ENCODE measurements around the gene PTDSS2.

Gene PTDSS2

DNA sequence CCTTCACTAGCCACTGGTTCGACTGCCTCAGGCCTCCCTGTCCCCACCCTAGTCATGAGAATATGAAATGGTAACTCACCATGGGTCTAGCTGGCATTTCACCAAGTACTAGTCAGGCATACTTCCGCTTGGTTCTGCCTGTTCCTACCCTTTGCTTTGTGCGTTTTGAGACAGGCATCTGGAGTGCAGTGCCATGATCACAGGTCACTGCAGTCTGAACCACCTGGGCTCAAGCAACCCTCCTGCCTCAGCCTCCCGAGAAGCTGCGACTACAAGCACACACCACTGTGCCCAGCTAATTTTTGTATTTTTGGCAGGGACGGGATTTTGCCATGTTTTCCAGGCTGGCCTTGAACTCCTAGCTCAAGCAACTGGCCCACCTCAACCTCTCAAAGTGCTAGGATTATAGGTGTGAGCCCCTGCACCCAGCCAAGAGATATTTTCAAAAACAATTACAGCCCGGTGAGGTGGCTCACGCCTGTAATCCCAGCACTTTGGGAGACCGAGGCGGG lies 71.2 kb downstream of the PTDSS2 start:
- TF ChIP-seq, protein P1, sequence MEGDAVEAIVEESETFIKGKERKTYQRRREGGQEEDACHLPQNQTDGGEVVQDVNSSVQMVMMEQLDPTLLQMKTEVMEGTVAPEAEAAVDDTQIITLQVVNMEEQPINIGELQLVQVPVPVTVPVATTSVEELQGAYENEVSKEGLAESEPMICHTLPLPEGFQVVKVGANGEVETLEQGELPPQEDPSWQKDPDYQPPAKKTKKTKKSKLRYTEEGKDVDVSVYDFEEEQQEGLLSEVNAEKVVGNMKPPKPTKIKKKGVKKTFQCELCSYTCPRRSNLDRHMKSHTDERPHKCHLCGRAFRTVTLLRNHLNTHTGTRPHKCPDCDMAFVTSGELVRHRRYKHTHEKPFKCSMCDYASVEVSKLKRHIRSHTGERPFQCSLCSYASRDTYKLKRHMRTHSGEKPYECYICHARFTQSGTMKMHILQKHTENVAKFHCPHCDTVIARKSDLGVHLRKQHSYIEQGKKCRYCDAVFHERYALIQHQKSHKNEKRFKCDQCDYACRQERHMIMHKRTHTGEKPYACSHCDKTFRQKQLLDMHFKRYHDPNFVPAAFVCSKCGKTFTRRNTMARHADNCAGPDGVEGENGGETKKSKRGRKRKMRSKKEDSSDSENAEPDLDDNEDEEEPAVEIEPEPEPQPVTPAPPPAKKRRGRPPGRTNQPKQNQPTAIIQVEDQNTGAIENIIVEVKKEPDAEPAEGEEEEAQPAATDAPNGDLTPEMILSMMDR (IDR thresholded peaks at IDR 0.05; ENCODE audit: extremely low read depth, insufficient read depth, missing control alignments) = no peak
- in situ Hi-C loops (cut with MboI; ENCODE audit: low pct_unique_long_range_greater_than_20kb, low sequenced_read_pairs, unreplicated experiment) = no loop called here
- DNase-seq (ENCODE audit: low spot score) = no peak

DNA sequence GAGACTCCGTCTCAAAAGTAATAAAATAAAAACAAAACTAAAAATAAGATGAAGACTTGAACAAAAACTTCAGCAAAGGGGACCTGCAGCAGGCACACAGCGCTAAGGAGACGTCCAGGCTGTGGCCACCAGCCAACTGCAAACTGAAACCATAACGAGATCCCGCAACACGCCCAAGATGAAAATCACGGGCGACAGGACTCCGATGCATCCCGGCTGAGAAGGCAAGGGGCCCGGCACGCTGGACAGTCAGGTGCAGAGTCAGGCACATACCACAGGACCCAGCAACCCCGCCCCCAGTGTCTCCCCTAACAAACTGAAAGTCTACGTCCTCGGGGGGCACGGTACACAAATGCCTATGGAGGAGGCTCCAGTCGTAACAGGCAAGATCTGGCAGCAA lies 76.1 kb downstream of the PTDSS2 start:
- DNase-seq (ENCODE audit: low spot score) = no peak
- TF ChIP-seq, protein P1 (IDR thresholded peaks at IDR 0.05; ENCODE audit: extremely low read depth, insufficient read depth, missing control alignments) = no peak
- in situ Hi-C loops (cut with MboI; ENCODE audit: low pct_unique_long_range_greater_than_20kb, low sequenced_read_pairs, unreplicated experiment) = no loop called here

DNA sequence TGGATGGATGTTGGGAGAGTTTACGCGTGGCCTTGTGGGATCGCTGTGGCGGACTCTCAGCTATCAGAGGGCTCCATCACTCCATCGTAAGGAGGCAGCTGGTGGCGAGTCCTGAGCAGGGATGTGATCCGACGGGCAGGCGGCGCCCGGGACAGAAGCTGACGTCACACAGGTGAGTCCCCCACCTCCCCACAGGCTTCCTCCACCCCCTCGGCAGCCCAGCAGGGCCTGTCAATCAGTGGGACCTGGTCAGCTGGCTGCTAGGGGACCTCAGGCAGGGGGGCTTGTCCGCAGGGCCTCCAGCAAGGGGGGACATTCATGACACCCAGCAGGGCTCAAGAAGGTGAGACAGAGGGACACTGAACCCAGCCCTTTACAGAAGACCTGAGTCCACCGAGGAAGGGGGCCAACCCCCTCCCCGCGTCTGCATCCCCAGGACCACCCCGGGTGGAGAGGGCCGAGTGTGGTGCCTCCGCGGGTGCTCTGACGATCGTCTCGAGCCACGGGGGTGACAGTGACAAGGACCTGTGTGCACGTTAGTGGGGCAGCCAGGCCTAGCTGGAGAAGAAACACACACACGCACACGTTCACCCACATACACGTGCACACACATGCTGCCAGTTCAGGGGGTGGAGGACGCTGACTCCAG lies 78.2 kb downstream of the PTDSS2 start:
- TF ChIP-seq, protein P1 (IDR thresholded peaks at IDR 0.05; ENCODE audit: extremely low read depth, insufficient read depth, missing control alignments) = no peak
- no peak for DNase-seq (ENCODE audit: low spot score)
- in situ Hi-C loops (cut with MboI; ENCODE audit: low pct_unique_long_range_greater_than_20kb, low sequenced_read_pairs, unreplicated experiment) = no loop called here

DNA sequence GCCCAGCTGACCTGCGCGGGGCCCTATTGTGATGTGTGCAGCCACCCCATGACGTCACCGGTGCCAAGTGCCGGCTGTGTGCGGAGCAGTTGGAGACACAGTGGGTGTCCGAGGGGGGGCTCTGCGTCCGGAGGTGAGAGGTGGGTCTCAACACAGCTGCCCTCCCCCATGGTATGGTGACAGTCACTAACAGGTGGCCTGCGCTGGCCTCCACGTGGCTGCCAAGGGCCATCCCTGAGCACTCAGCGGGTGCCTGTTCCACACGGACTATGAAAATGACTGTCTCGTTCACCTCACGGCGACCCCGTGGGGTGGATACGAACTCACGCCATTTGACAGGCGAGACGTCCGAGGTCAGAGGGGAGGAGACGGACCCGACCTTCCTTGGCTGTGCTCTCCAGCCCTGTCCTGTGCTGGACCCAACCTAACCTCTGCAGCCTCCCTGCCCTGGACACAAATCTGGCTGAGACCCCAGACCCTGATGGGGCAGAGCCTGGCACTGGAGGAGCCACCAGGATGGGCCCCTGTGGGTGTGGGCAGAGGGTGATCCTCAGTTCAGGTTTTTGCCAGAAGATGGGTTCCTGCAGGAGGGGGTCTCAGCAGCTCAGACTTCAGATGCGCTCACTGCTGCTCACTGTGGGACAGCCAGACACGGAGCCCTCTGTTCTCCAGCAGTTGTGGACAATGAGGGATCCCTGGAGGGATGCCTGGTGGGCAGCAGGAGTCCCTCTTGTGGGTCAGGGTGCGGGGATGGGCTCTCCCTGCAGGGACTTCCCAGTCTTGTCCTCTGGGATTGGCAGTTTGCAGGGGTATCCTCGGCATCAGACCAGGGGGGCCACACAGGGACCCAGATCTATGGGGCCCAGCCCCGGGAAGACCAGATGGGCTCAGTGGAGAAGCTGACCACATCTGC lies 79.0 kb downstream of the PTDSS2 start:
- no peak for DNase-seq (ENCODE audit: low spot score)
- in situ Hi-C loops (cut with MboI; ENCODE audit: low pct_unique_long_range_greater_than_20kb, low sequenced_read_pairs, unreplicated experiment) = no loop called here
- TF ChIP-seq, protein P1 (IDR thresholded peaks at IDR 0.05; ENCODE audit: extremely low read depth, insufficient read depth, missing control alignments) = no peak

GRCh38 chr11:529728-530411 lies 79.8 kb downstream of the PTDSS2 start:
- TF ChIP-seq, protein P1 (IDR thresholded peaks at IDR 0.05; ENCODE audit: extremely low read depth, insufficient read depth, missing control alignments) = no peak
- no peak for DNase-seq (ENCODE audit: low spot score)
- in situ Hi-C loops (cut with MboI; ENCODE audit: low pct_unique_long_range_greater_than_20kb, low sequenced_read_pairs, unreplicated experiment) = no loop called here

Data from GM13977 (cell line).